Erythroblast (primary cell): ENCODE measurements around the gene FAM50B.

Source experiments
- GATA1 ChIP-seq: IDR thresholded peaks from 2 replicates; pipeline ENCODE4 v1.6.1; 2011; ENCODE audit warnings: low read depth, mild to moderate bottlenecking, control low read depth, low read length, moderate library complexity
- POLR2A ChIP-seq: IDR thresholded peaks from 2 replicates; pipeline ENCODE4 v1.6.1; 2011; ENCODE audit warnings: mild to moderate bottlenecking, low read length

- TF ChIP-seq POLR2A = no peak
- no peak for TF ChIP-seq GATA1
Measured at GRCh38 chr6:3825851-3826581, 23.2 kb upstream of the FAM50B start.
